H1 (cell line): ENCODE measurements around the gene BCL2. TPM values are rescaled to one million over a fixed set of nuclear protein-coding genes. Genes with fewer than 3 reads are reported as not detected.

Experiments used
- CTCF ChIA-PET: fragments of 300-600 bp; sonication (Branson Sonifier 250); formaldehyde crosslinking; loops from one replicate; lab custom pipeline; 2021; ENCODE audit not compliant: partially characterized antibody; lab: Charles Lee
- POLR2A ChIA-PET: fragments of 300-600 bp; sonication (Branson Sonifier 250); formaldehyde crosslinking; loops from one replicate; lab custom pipeline; 2021; ENCODE audit warnings: inconsistent platforms; ENCODE audit not compliant: partially characterized antibody; lab: Charles Lee
- DNase-seq, 2 experiments: peaks; one replicate each; pipeline versions ENCODE4 v3.0.0 to v3.0.0-alpha.2; 2010 to 2022; ENCODE audit warnings: low spot score in 2 of 2, low read depth in 1 of 2, mixed read lengths in 1 of 2
- FAIRE-seq: peaks from 2 replicates; lab custom pipeline; 2011; peaks lifted over from hg19 to GRCh38; lab: Jason Lieb, UNC
- H2AFZ ChIP-seq: 2 replicates; pipeline ENCODE4 v1.8.1; 2012; ENCODE audit warnings: low read length, inconsistent platforms
- H2AK5ac ChIP-seq: 2 replicates; pipeline ENCODE4 v1.6.1; 2013; ENCODE audit warnings: low read depth, low read length
- H2BK120ac ChIP-seq: replicated peaks from 2 replicates; pipeline ENCODE3; 2013; ENCODE audit warnings: low read depth, low read length, inconsistent platforms
- H2BK12ac ChIP-seq: 2 replicates; pipeline ENCODE4 v1.6.1; 2013; ENCODE audit warnings: low read depth, low read length
- H2BK15ac ChIP-seq: 2 replicates; pipeline ENCODE4 v1.6.1; 2013; ENCODE audit warnings: low read length
- H2BK20ac ChIP-seq: 2 replicates; pipeline ENCODE4 v1.6.1; 2013; ENCODE audit warnings: low read length
- H2BK5ac ChIP-seq: 2 replicates; pipeline ENCODE4 v1.6.1; 2013; ENCODE audit warnings: low read depth, low read length
- H3K14ac ChIP-seq: 2 replicates; pipeline ENCODE4 v1.6.1; 2013; ENCODE audit warnings: inconsistent platforms; ENCODE audit not compliant: insufficient read length
- H3K18ac ChIP-seq: 2 replicates; pipeline ENCODE4 v1.6.1; 2013; ENCODE audit warnings: low read length; ENCODE audit errors: extremely low read depth
- H3K23ac ChIP-seq: 2 replicates; pipeline ENCODE4 v1.6.1; 2013; ENCODE audit warnings: inconsistent platforms; ENCODE audit not compliant: insufficient read length
- H3K23me2 ChIP-seq: 2 replicates; pipeline ENCODE4 v1.6.1; 2013; ENCODE audit warnings: low read depth, low read length
- H3K27ac ChIP-seq: 2 replicates; pipeline ENCODE4 v1.6.1; 2011; ENCODE audit warnings: low read depth, low read length, inconsistent platforms
- H3K27me3 ChIP-seq, 4 experiments: replicated peaks in 1 of 4; 1 replicate in 1 of 4; 2 replicates in 3 of 4; pipeline versions ENCODE4 v1.6.1 to v1.8.1; 2011 to 2013; ENCODE audit warnings: low read length in 3 of 4, mild to moderate bottlenecking in 3 of 4, inconsistent platforms in 2 of 4, mixed read lengths in 2 of 4, moderate library complexity in 1 of 4; ENCODE audit not compliant: control insufficient read depth in 3 of 4, insufficient read depth in 3 of 4; ENCODE audit errors: extremely low read depth in 1 of 4
- H3K36me3 ChIP-seq, 4 experiments: 2 replicates each; pipeline versions ENCODE4 v1.6.1 to v1.8.1; 2011 to 2013; ENCODE audit warnings: mild to moderate bottlenecking in 4 of 4, low read length in 3 of 4, moderate library complexity in 2 of 4, control low read depth in 1 of 4, inconsistent platforms in 1 of 4; ENCODE audit not compliant: insufficient read depth in 4 of 4, control insufficient read depth in 2 of 4
- H3K4ac ChIP-seq: replicated peaks from 2 replicates; pipeline ENCODE3; 2013; ENCODE audit warnings: low read length, low read depth, mixed read lengths, inconsistent platforms; ENCODE audit not compliant: insufficient read length
- H3K4me1 ChIP-seq, 4 experiments: replicated peaks in 1 of 4; 1 replicate in 1 of 4; 2 replicates in 3 of 4; pipeline versions ENCODE4 v1.6.1 to v1.8.1; 2011 to 2013; ENCODE audit warnings: low read length in 3 of 4, inconsistent platforms in 2 of 4, mixed read lengths in 1 of 4; ENCODE audit not compliant: insufficient read depth in 4 of 4, control insufficient read depth in 3 of 4
- H3K4me2 ChIP-seq, 2 experiments: 2 replicates each; pipeline versions ENCODE4 v1.6.1 to v1.8.1; 2011 to 2013; ENCODE audit warnings: low read depth in 2 of 2, low read length in 2 of 2, control low read depth in 1 of 2, inconsistent platforms in 1 of 2, mild to moderate bottlenecking in 1 of 2; ENCODE audit not compliant: insufficient read depth in 1 of 2
- H3K4me3 ChIP-seq, 4 experiments: fragments of 200-600, 300-600 bp in 1 of 4; sonication (generic), shearing (Covaris generic), sonication (Bioruptor Twin) in 1 of 4; 2 replicates each; pipeline versions ENCODE4 v1.5.1 to v1.8.1; 2011 to 2016; ENCODE audit warnings: low read length in 4 of 4, low read depth in 3 of 4, control low read depth in 2 of 4, inconsistent platforms in 2 of 4, mild to moderate bottlenecking in 2 of 4, mixed read lengths in 1 of 4, moderate library complexity in 1 of 4; ENCODE audit not compliant: insufficient read depth in 2 of 4; ENCODE audit errors: extremely low read depth in 1 of 4
- H3K56ac ChIP-seq: replicated peaks from 2 replicates; pipeline ENCODE3; 2013; ENCODE audit warnings: low read depth, mild to moderate bottlenecking, mixed read lengths, low read length, inconsistent platforms; ENCODE audit not compliant: insufficient read length
- H3K79me1 ChIP-seq: 2 replicates; pipeline ENCODE4 v1.6.1; 2013; ENCODE audit warnings: low read depth, low read length, control low read depth
- H3K79me2 ChIP-seq, 2 experiments: 2 replicates each; pipeline versions ENCODE4 v1.6.1 to v1.8.1; 2012 to 2013; ENCODE audit warnings: low read length in 2 of 2, mild to moderate bottlenecking in 2 of 2, inconsistent platforms in 1 of 2; ENCODE audit not compliant: insufficient read depth in 2 of 2, control insufficient read depth in 1 of 2
- H3K9ac ChIP-seq, 4 experiments: replicated peaks in 1 of 4; 1 replicate in 1 of 4; 2 replicates in 3 of 4; pipeline versions ENCODE4 v1.6.1 to v1.8.1; 2011 to 2013; ENCODE audit warnings: low read depth in 3 of 4, low read length in 3 of 4, control low read depth in 2 of 4, mild to moderate bottlenecking in 2 of 4, moderate library complexity in 2 of 4, inconsistent platforms in 1 of 4; ENCODE audit errors: extremely low read depth in 1 of 4
- H3K9me3 ChIP-seq, 2 experiments: 2 replicates each; pipeline versions ENCODE4 v1.6.1 to v1.8.1; 2012 to 2013; ENCODE audit warnings: mild to moderate bottlenecking in 2 of 2, moderate library complexity in 2 of 2, control low read depth in 1 of 2, inconsistent platforms in 1 of 2, low read depth in 1 of 2, low read length in 1 of 2, mixed read lengths in 1 of 2; ENCODE audit not compliant: insufficient read depth in 2 of 2
- H4K20me1 ChIP-seq, 2 experiments: replicated peaks in 1 of 2; 2 replicates each; pipeline versions ENCODE3 to v1.8.1; 2011 to 2013; ENCODE audit warnings: inconsistent platforms in 2 of 2, low read length in 2 of 2, mild to moderate bottlenecking in 1 of 2; ENCODE audit not compliant: insufficient read depth in 2 of 2, control insufficient read depth in 1 of 2
- H4K5ac ChIP-seq: 2 replicates; pipeline ENCODE4 v1.6.1; 2013; ENCODE audit warnings: low read length, low read depth, mixed read lengths, inconsistent platforms; ENCODE audit not compliant: insufficient read length
- H4K8ac ChIP-seq: 2 replicates; pipeline ENCODE4 v1.8.0; 2013; ENCODE audit warnings: mild to moderate bottlenecking, moderate library complexity, low read length, inconsistent platforms; ENCODE audit not compliant: insufficient read depth; ENCODE audit errors: extremely low read depth
- H4K91ac ChIP-seq: replicated peaks from 2 replicates; pipeline ENCODE3; 2013; ENCODE audit warnings: low read length, mixed read lengths, inconsistent platforms; ENCODE audit not compliant: insufficient read length
- ATF3 ChIP-seq: IDR thresholded peaks from 2 replicates; pipeline ENCODE4 v1.6.1; 2011; ENCODE audit warnings: low read depth, mild to moderate bottlenecking, low read length; ENCODE audit not compliant: insufficient read depth
- CBX5 ChIP-seq: fragments of 300-800, 300-1000 bp; sonication (generic); IDR thresholded peaks from 2 replicates; pipeline ENCODE4 v1.7.1; 2016; ENCODE audit warnings: antibody characterized with exemption, low read length, low read depth
- CEBPB ChIP-seq: IDR thresholded peaks from 2 replicates; pipeline ENCODE4 v1.6.1; 2012; ENCODE audit warnings: low read depth, low read length
- FOSL1 ChIP-seq: IDR thresholded peaks from 2 replicates; pipeline ENCODE4 v1.6.1; 2011; ENCODE audit warnings: mild to moderate bottlenecking, low read depth, low read length, moderate library complexity; ENCODE audit not compliant: insufficient read depth
- HDAC6 ChIP-seq: IDR thresholded peaks from one replicate; pipeline ENCODE4 v1.7.1; 2012; ENCODE audit warnings: low read depth, mild to moderate bottlenecking, inconsistent platforms, low read length, moderate library complexity
- JUND ChIP-seq: IDR thresholded peaks from 2 replicates; pipeline ENCODE4 v1.6.1; 2011; ENCODE audit warnings: mild to moderate bottlenecking, improper control_type of control experiment, low read length
- KDM5A ChIP-seq: fragments of 200-600 bp; IDR thresholded peaks from 2 replicates; pipeline ENCODE4 v1.7.1; 2012; ENCODE audit warnings: mild to moderate bottlenecking, low read length, inconsistent platforms, mixed read lengths
- NANOG ChIP-seq: IDR thresholded peaks from 2 replicates; pipeline ENCODE4 v1.6.1; 2011; ENCODE audit warnings: low read length, low read depth, mild to moderate bottlenecking, inconsistent platforms; ENCODE audit not compliant: insufficient read depth, poor library complexity, severe bottlenecking
- POU5F1 ChIP-seq: IDR thresholded peaks from 2 replicates; pipeline ENCODE4 v1.6.1; 2011; ENCODE audit warnings: low read depth, mild to moderate bottlenecking, low read length, moderate library complexity
- RBBP5 ChIP-seq: IDR thresholded peaks from 2 replicates; pipeline ENCODE4 v1.7.1; 2012; ENCODE audit warnings: low read depth, mild to moderate bottlenecking, inconsistent platforms, low read length, moderate library complexity, borderline replicate concordance
- RXRA ChIP-seq: IDR thresholded peaks from 2 replicates; pipeline ENCODE4 v1.6.1; 2011; ENCODE audit warnings: low read depth, mild to moderate bottlenecking, low read length, moderate library complexity; ENCODE audit not compliant: insufficient read depth
- SP1 ChIP-seq: IDR thresholded peaks from 2 replicates; pipeline ENCODE4 v1.6.1; 2011; ENCODE audit warnings: low read depth, low read length
- USF2 ChIP-seq: IDR thresholded peaks from 2 replicates; pipeline ENCODE4 v1.6.1; 2011; ENCODE audit warnings: low read length, improper control_type of control experiment
- WGBS, 2 experiments: shearing (Covaris generic) in 1 of 2; methylation state at CpG; one replicate each; pipeline versions ENCODE4 v1.1.6 to v1.1.7; 2013 to 2015; ENCODE audit warnings: low lambda C conversion rate in 2 of 2, mixed read lengths in 2 of 2, inconsistent platforms in 1 of 2, low coverage in 1 of 2, missing lambda C conversion rate in 1 of 2; ENCODE audit not compliant: insufficient replicate concordance in 2 of 2, insufficient coverage in 1 of 2, insufficient read length in 1 of 2; ENCODE audit errors: extremely low coverage in 1 of 2, missing lambda C conversion rate in 1 of 2; 5-methylcytosine and 5-hydroxymethylcytosine counted together
- polyA plus RNA-seq, 7 experiments: library from polyadenylated mRNA; depleted of rRNA in 3 of 7; stranded (reverse) in 5 of 7; unstranded in 2 of 7; fragments of >200 nt in 5 of 7; fragments of 200-250 nt in 2 of 7; gene quantifications; 1 replicate in 5 of 7; 2 replicates in 1 of 7; 4 replicates in 1 of 7; pipeline versions ENCODE4 v1.2.1 to v1.2.3, GENCODE V29; 2011 to 2013; ENCODE audit warnings: missing spikeins in 2 of 7, mixed read lengths in 2 of 7
- total RNA-seq: library from RNA; stranded (reverse); fragmentation: NEBNext Ultra II Directional; extraction: Animal tissue kit (Norgen Biotek cat#: 25700); gene quantifications from 2 replicates; pipeline ENCODE4 v1.2.1, GENCODE V29; 2021

The BCL2 gene
- total and polyA plus RNA-seq, 2 of the 8 experiments (the other 6 are each of a cell fraction or from before 2014, with no cell fraction given) = 0.59 to 4.5 TPM

GRCh38 chr18:63149302-63149587 is 170.3 kb downstream of the BCL2 start:
- H3K79me1 ChIP-seq = no peaks in the 10 kb centered on the region
- TF ChIP-seq NANOG (no peak), FOSL1 (no peak), POU5F1 (no peak), SP1 (no peak), HDAC6 (no peak), CEBPB (no peak), JUND (no peak), RXRA (no peak), ATF3 (no peak), KDM5A (no peak), USF2 (no peak), CBX5 (no peak), RBBP5 (no peak)

More at GRCh38 chr18:63149302-63149587, 170.3 kb downstream of the BCL2 start:
- Histone ChIP-seq H4K91ac (no peak overlapping the region), H2BK20ac (no peak overlapping the region), H3K4me2 (no peak overlapping the region), H4K5ac (no peak overlapping the region), H3K23ac (no peak overlapping the region), H2BK5ac (no peak overlapping the region), H3K4me3 (no peak overlapping the region), H2BK15ac (no peak overlapping the region), H3K27ac (no peak overlapping the region), H4K8ac (no peak overlapping the region), H3K36me3 (no peaks in the 10 kb centered on the region), H3K27me3 (no peaks in the 10 kb centered on the region), H3K56ac (no peak overlapping the region), H3K23me2 (no peaks in the 10 kb centered on the region), H3K9me3 (no peaks in the 10 kb centered on the region), H4K20me1 (no peaks in the 10 kb centered on the region), H3K4ac (no peak overlapping the region), H2BK12ac (0 out of 2 replicates have a peak overlapping the region, but pooled peaks have one; percentile 2), H3K9ac (no peak overlapping the region), H2AFZ (no peak overlapping the region), H3K14ac (no peak overlapping the region), H3K18ac (no peak overlapping the region), H2BK120ac (no peak overlapping the region), H3K79me2 (no peaks in the 10 kb centered on the region), H3K4me1 (peaks cover 0 to 3% (median 0%) of the 10 kb centered on the region in 4 experiments; a peak in 2 of 7 replicates), H2AK5ac (no peak overlapping the region)
- DNase-seq (no peak), FAIRE-seq (no peak)
- ChIA-PET CTCF (interaction anchor here (0.7 to 1.9 kb wide), 8 partner anchors 10 to 260 kb away, joined by 3 to 7 read pairs (median 3); no protein-coding TSS in a partner anchor), POLR2A (no interaction called here)
- WGBS, 2 experiments = 88% methylated on average over 9 of the region's 9 CpGs; no CpG with 5 or more reads in 1 of the 2 experiments
